ENCODE results near the gene ARHGAP11A.

DNA sequence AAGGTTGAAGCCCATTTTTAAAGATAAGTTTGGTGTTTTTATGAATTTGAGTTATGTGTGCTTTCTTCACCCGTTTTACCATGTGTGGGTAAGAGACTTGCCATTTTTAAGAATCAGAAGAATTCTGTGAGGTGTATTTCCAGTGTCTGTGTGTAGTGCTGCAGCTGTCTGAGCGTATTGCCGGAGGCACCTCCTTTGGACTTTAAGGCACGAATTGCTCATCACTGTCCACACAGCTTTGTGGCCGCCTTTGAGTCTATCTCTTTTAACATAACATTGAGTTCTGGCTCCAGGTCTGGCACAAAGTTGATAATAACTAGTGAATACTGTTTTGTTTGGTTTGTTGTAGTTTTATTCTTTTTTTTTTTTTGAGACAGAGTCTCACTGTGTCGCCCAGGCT is 52.0 kb downstream of the ARHGAP11A start:
- TF ChIP-seq, protein P1, sequence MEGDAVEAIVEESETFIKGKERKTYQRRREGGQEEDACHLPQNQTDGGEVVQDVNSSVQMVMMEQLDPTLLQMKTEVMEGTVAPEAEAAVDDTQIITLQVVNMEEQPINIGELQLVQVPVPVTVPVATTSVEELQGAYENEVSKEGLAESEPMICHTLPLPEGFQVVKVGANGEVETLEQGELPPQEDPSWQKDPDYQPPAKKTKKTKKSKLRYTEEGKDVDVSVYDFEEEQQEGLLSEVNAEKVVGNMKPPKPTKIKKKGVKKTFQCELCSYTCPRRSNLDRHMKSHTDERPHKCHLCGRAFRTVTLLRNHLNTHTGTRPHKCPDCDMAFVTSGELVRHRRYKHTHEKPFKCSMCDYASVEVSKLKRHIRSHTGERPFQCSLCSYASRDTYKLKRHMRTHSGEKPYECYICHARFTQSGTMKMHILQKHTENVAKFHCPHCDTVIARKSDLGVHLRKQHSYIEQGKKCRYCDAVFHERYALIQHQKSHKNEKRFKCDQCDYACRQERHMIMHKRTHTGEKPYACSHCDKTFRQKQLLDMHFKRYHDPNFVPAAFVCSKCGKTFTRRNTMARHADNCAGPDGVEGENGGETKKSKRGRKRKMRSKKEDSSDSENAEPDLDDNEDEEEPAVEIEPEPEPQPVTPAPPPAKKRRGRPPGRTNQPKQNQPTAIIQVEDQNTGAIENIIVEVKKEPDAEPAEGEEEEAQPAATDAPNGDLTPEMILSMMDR (optimal IDR thresholded peaks at IDR 0.05 in 1 of 3, IDR thresholded peaks at IDR 0.05 in 1 of 3, conservative IDR thresholded peaks at IDR 0.05 in 1 of 3; ENCODE audit: extremely low read depth in 1 of 3, insufficient read depth in 2 of 3, low read length in 3 of 3) = no peak
- no peak for TF ChIP-seq EZH2 (IDR thresholded peaks at IDR 0.05; ENCODE audit: low read length)

Measured in keratinocyte (primary cell).